NCI-H460 (cell line): ENCODE measurements around the gene F2. TPM values are rescaled to one million over a fixed set of nuclear protein-coding genes. Genes with fewer than 3 reads are reported as not detected.

Source experiments
- DNase-seq: peaks from one replicate; pipeline ENCODE4 v3.0.0-alpha.2; 2016; ENCODE audit warnings: low read depth; ENCODE audit errors: extremely low read depth
- total RNA-seq: library from RNA; depleted of rRNA; stranded (reverse); fragments of >200 nt; shearing (Covaris generic); gene quantifications from 2 replicates; pipeline ENCODE4 v1.2.3, GENCODE V29; 2014

F2 gene
- total RNA-seq, 1 experiment from 2014 or later, result not detected

- no peak for DNase-seq
These were observed 18.7 kb downstream of the F2 start for GRCh38 chr11:46737699-46738098.

- no peak for DNase-seq
These were observed 19.9 kb downstream of the F2 start for GRCh38 chr11:46738887-46739286.

DNA sequence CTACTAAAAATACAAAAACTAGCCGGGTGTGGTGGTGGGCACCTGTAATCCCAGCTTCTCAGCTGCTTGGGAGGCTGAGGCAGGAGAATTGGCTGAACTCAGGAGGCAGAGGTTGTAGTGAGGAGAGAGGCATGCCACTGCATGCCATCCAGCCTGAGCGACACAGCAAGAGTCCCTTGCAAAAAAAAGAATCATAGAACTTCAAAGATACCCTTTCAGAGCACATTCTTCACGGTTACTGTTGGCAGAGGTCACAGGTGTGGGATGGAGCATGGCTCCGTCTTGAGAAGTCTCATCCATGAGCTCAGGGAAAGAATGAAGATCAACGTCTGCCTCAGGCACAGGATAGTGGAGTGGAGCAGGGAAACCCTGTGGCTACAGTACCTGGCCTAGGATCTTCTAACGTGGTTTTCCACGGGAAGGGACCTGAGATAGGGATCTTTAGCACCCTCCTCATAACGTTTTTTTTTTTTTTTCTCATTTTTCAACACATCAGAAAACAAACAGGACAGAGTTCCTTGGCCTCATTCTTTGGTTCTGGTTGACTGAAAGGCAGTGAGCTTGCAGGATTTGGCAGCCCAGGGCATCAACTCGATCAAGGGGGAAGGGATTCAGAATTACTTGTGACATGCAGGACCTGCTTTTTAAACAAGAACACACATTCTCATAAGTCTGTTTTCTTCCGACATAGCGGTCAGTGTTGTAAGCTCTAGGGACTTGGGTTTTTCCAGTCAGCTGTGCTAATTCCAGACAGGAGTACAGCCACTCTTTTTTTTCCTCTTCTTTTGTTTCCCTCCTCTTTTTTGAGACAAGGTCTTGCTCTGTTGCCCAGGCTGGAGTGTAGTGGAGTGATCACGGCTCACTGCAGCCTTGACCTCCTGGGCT is 22.8 kb downstream of the F2 start:
- no peak for DNase-seq

- DNase-seq, result no peak
These were observed 24.0 kb downstream of the F2 start for GRCh38 chr11:46743043-46743442.

DNA sequence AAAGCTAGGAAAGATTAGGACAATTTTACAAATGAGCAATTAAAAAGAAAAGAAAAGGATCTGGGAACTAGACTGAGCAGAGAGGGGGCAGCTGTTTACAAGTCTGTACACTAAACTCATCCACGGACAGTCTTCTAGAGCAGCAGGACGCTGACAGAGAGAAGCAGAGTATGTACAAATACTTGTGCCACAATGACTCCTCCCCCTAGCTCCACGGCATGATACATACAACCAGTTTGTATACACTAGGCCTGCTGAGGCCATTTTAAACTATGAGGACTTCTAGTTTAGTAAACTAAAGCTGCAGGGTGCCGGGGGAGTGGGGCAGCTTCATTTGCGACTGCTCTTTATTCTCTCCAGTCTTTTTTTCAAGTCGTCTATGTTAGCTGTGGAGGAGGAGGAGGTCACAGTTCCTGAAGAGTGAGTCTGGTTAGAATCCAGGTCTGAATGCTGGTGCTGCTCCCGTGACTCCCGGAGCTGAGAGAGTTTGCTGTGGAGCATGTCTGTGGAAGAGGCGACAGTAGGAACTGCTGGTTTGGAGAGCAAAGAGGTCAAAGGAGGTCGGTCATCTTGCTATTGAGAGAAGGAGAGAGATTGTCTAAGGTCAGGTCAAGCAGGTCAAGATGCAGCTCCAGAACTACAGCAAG is 24.8 kb downstream of the F2 start:
- no peak for DNase-seq

- DNase-seq, result no peak
These were observed 26.3 kb downstream of the F2 start for GRCh38 chr11:46745328-46745727.

- DNase-seq, result no peak
These were observed 27.0 kb downstream of the F2 start for GRCh38 chr11:46745995-46746394.

GRCh38 chr11:46747150-46747549 is 28.1 kb downstream of the F2 start:
- no peak for DNase-seq

DNA sequence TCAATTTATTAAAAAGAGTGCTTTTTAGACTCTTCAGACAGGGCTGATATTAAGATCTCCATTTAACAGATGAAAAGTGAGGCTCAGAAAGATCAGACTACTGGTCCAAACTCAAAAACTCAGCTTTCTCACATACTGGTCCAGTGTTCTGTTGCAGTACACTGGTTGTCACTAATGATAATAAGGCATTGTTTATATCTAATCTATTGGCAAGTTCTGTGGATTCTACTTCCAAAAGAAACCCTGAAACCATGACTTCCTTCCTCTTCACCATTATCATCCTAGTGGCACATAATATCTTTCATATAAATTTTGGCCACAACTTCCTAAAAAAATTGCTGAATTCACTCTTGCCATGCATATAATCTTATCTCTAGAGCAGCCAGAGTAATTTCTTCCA is 36.9 kb downstream of the F2 start:
- no peak for DNase-seq

GRCh38 chr11:46759196-46759595 is 40.2 kb downstream of the F2 start:
- no peak for DNase-seq

- no peak for DNase-seq
These were observed 41.6 kb downstream of the F2 start for GRCh38 chr11:46760429-46761128.

GRCh38 chr11:46761807-46762206 is 42.8 kb downstream of the F2 start:
- no peak for DNase-seq

GRCh38 chr11:46762248-46762647 is 43.2 kb downstream of the F2 start:
- DNase-seq, result no peak

DNA sequence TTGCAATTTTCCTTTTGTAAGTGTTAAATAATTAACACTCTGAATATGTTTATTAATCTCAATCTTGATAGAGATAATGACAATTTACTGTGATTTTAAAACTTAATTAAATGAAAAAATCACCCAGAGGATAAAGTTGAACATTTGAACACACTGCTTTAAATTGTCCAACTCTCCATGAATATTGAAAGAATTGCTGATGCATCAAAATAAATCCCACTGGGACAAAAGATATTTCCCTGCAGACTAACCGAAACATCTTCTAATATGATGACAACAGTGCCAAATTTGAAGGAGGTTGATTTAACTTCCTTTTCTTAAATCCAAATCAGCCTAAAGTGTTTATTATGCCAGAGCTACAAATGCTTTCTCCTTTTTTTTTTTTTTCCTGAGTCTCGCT is 47.6 kb downstream of the F2 start:
- no peak for DNase-seq

DNA sequence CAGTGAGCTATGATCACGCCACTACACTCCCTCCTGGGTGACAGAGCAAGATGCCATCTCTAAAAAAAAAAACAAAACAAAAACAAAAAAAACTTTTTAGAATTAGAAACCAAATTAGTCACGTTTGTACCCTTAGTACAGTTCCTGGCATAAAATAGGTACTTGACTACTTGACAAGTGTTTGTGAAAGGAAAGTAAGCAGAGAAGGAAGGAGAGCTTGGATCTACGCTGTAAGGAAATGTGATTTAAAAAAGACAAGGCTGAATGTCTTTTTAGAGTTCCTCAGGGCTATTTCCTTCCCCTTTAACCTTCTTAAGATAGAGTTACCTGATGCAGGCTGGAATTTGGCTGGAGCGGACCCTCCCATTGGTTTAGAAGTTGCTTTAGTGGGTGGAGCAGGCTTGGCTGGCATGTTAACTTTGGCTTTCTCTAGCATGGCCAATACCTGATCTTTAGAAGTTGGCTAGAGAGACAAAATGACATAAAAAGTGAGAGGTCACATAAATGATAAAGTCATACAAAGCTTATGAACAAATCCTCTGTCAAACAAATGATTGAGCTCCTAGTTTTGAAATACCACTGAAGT is 50.7 kb downstream of the F2 start:
- no peak for DNase-seq

DNA sequence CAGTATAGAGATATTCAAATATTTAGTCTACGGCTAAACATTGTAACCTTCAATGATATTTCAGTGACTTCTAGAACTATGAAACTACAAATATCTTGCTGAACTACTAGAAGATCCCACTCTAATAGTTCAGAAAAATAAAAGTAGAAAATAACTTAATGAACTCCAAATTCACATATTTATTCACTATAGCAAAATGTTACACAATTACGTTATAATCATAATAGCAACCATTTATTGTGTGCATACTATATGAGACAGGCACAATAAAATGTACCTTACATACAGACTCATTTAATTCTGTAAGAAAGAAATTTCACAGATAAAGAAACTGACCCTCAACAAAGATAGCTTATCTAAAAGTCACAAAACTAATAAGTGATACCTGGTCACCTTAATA is 57.9 kb downstream of the F2 start:
- no peak for DNase-seq

GRCh38 chr11:46778416-46778815 is 59.4 kb downstream of the F2 start:
- DNase-seq, result no peak
